MM.1S (cell line): Measurements from ENCODE around the gene COA8.

Experiments
- EZH2 ChIP-seq: fragments of 300-600 bp; sonication (generic); optimal IDR thresholded peaks from 2 replicates; pipeline ENCODE3; 2017; ENCODE audit warnings: low read depth, mild to moderate bottlenecking, antibody characterized with exemption, low read length, mixed read lengths
- TF ChIP-seq, protein P1 (sequence below): fragments of 300-600 bp; sonication (generic); IDR thresholded peaks from 2 replicates; pipeline ENCODE4 v1.5.1; 2016; ENCODE audit warnings: antibody characterized with exemption, low read length, mixed read lengths

DNA sequence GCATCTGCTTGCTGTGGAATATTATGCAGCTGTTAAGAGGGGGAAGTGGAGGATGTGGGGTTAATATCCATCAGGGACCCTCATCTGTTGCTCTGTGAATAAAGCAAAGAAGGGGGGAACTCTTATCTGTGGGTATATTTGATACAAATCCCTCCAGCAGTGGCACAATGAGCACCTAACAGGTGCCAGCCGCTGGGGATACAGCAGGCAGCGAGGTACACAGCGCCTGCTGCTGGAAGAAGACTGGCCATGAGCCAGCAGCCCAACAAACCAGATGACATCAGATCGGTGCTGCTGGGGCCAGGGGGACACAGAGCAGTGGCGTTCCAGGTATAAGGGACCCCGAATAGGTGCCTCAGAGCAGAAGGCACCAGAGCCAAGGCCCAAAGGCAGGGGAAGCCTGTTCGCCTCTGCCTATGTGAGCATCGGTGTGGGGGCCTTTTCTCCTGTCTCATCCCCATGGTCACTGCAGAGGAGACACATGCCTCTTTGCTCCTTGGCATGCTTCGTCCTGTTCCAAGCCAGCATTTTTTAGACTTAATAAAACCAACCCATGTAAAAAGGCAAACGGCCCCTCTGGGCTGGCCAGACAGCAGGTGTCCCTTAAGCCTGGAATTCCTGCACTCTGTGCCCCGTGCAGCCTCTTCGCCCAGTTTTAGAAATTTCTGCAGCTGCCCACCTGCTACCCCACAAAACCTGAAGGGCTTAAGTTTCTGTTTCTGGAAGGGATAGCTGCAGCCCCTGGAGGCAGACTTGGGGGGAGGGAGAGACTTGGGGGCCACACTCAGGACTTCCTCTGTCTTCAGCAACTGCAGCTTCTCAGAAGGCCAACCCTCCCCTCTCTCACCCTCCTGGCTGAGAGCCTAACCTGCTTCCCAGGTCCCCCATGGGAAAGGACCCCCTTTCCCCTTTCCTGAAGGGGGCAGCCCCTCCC lies 38.5 kb upstream of the COA8 start:
- TF ChIP-seq, protein P1, sequence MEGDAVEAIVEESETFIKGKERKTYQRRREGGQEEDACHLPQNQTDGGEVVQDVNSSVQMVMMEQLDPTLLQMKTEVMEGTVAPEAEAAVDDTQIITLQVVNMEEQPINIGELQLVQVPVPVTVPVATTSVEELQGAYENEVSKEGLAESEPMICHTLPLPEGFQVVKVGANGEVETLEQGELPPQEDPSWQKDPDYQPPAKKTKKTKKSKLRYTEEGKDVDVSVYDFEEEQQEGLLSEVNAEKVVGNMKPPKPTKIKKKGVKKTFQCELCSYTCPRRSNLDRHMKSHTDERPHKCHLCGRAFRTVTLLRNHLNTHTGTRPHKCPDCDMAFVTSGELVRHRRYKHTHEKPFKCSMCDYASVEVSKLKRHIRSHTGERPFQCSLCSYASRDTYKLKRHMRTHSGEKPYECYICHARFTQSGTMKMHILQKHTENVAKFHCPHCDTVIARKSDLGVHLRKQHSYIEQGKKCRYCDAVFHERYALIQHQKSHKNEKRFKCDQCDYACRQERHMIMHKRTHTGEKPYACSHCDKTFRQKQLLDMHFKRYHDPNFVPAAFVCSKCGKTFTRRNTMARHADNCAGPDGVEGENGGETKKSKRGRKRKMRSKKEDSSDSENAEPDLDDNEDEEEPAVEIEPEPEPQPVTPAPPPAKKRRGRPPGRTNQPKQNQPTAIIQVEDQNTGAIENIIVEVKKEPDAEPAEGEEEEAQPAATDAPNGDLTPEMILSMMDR: no peak
- TF ChIP-seq EZH2: no peak
